PC-3 (cell line): Measurements from ENCODE around the gene UBASH3A.

Experiments
- CTCF ChIP-seq: fragments of 300-600 bp; sonication (generic); conservative IDR thresholded peaks from 2 replicates; pipeline ENCODE4 v1.5.1; 2017; ENCODE audit warnings: antibody characterized with exemption, low read depth, mild to moderate bottlenecking, low read length
- EZH2 ChIP-seq: fragments of 300-600 bp; sonication (generic); IDR thresholded peaks from one replicate; pipeline ENCODE4 v1.6.1; 2017; ENCODE audit warnings: antibody characterized with exemption, mild to moderate bottlenecking, low read length; ENCODE audit not compliant: unreplicated experiment

GRCh38 chr21:42424914-42425541, 21.3 kb downstream of the UBASH3A start:
- TF ChIP-seq EZH2 (no peak), CTCF (no peak)
